Thoracic aorta (tissue), 2 donors: ENCODE results near the gene SCNN1G. TPM values are rescaled to one million over a fixed set of nuclear protein-coding genes. Genes with fewer than 3 reads are reported as not detected.

Experiments
- ATAC-seq: fragments of 150-250 bp; one replicate; pipeline ENCODE4 v1.8.0; 2017; ENCODE audit warnings: low read depth; ENCODE audit not compliant: insufficient number of reproducible peaks, low FRiP score
- DNase-seq: peaks from one replicate; pipeline ENCODE4 v3.0.0-alpha.2; 2020; ENCODE audit warnings: low spot score
- H3K27ac ChIP-seq, 2 donors: fragments of 200-600 bp; sonication (generic); 1 replicate in 1 of 2; 2 replicates in 1 of 2; pipeline ENCODE4 v1.5.1; 2016; ENCODE audit warnings: mild to moderate bottlenecking in 2 of 2, moderate library complexity in 2 of 2
- H3K27me3 ChIP-seq: fragments of 200-600 bp; sonication (generic); replicated peaks from 2 replicates; pipeline ENCODE4 v1.6.0; 2016; ENCODE audit warnings: mild to moderate bottlenecking; ENCODE audit not compliant: insufficient read depth
- H3K36me3 ChIP-seq: fragments of 200-600 bp; sonication (generic); one replicate; pipeline ENCODE4 v1.5.1; 2016
- H3K4me1 ChIP-seq, 2 donors: fragments of 200-600 bp; sonication (generic); 1 replicate in 1 of 2; 2 replicates in 1 of 2; pipeline versions ENCODE4 v1.5.1 to v1.6.0; 2016; ENCODE audit warnings: low read depth in 2 of 2, mild to moderate bottlenecking in 1 of 2; ENCODE audit not compliant: control insufficient read depth in 1 of 2
- H3K4me3 ChIP-seq: fragments of 200-600 bp; sonication (generic); 2 replicates; pipeline ENCODE4 v1.5.1; 2016; ENCODE audit warnings: mild to moderate bottlenecking
- H3K9me3 ChIP-seq: fragments of 200-600 bp; sonication (generic); 2 replicates; pipeline ENCODE4 v1.5.1; 2016
- total RNA-seq, 2 donors: library from RNA; depleted of rRNA; stranded (reverse); fragments of >200 nt; gene quantifications; one replicate each; pipeline versions ENCODE4 v1.1.0 to v1.2.3, GENCODE V29; 2016
- TF ChIP-seq, protein P1 (sequence below): fragments of 200-600 bp; sonication (generic); IDR thresholded peaks from one replicate; pipeline ENCODE4 v1.5.1; 2019; ENCODE audit warnings: antibody characterized with exemption

SCNN1G gene
- total RNA-seq, 2 donors from 2014 or later = not detected

DNA sequence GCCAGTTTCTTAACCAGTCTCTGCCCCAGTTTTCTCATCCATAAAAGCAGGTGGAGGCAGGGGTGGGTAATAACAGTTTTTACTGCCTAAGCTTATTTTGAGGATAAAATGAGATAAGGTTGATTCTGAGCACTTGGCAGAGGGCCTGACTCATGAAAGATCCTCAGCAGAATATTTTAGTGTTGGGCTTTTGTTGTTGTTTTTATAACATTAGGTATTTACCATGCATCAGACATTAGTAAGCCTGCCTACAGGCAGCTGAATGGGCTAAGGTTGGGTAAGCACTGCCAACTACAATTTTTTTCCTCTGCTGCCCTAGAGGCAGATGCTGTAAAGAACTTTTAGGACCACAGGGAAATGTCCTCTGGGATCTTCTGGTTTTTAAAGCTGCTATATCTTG is 43.1 kb downstream of the SCNN1G start:
- Histone ChIP-seq H3K27me3 (no peaks in the 10 kb centered on the region), H3K4me1 (no peaks in the 10 kb centered on the region), H3K4me3 (no peak overlapping the region), H3K36me3 (no peaks in the 10 kb centered on the region), H3K27ac (no peak overlapping the region), H3K9me3 (no peaks in the 10 kb centered on the region)
- DNase-seq (no peak), ATAC-seq (no peak)
- TF ChIP-seq, protein P1, sequence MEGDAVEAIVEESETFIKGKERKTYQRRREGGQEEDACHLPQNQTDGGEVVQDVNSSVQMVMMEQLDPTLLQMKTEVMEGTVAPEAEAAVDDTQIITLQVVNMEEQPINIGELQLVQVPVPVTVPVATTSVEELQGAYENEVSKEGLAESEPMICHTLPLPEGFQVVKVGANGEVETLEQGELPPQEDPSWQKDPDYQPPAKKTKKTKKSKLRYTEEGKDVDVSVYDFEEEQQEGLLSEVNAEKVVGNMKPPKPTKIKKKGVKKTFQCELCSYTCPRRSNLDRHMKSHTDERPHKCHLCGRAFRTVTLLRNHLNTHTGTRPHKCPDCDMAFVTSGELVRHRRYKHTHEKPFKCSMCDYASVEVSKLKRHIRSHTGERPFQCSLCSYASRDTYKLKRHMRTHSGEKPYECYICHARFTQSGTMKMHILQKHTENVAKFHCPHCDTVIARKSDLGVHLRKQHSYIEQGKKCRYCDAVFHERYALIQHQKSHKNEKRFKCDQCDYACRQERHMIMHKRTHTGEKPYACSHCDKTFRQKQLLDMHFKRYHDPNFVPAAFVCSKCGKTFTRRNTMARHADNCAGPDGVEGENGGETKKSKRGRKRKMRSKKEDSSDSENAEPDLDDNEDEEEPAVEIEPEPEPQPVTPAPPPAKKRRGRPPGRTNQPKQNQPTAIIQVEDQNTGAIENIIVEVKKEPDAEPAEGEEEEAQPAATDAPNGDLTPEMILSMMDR = no peak

DNA sequence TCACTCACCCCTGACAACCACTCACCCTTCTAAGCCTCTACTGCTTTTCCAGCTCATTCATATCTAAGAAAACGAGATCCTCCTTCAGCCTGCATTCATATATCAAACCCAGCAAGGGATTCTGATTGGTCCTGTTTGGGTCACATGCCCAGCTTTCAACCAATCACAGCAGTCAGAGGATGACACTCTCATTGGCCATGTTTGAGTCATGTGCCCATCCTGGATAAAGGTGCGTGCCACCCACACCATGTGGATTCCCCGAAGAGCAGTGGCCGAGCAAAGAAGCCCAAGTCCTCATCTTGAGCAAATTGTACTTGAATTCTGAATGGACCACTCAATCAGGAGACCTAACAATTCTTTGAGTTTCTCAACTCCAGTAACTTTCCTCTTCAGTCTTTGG is 45.0 kb downstream of the SCNN1G start:
- no peak for ATAC-seq
- Histone ChIP-seq H3K9me3 (no peaks in the 10 kb centered on the region), H3K36me3 (no peaks in the 10 kb centered on the region), H3K4me1 (no peaks in the 10 kb centered on the region), H3K27ac (no peak overlapping the region), H3K27me3 (no peaks in the 10 kb centered on the region), H3K4me3 (no peak overlapping the region)
- no peak for DNase-seq
- TF ChIP-seq, protein P1 = no peak

DNA sequence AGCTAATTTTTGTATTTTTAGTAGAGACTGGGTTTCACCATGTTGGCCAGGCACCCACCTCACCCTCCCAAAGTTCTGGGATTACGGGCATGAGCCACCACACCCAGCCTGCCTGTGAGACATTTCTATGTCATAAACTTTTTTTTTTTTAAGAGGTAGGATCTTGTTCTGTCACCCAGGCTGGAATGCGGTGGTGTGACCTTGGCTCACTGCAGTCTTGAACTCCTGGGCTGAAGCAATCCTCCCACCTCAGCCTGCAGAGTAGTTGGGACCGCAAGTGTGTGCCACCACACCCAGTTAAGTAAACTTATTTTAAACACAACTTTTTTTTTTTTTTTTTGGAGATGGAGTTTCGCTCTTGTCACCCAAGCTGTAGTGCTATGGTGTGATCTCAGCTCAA is 47.2 kb downstream of the SCNN1G start:
- Histone ChIP-seq H3K4me1 (no peaks in the 10 kb centered on the region), H3K27ac (no peak overlapping the region), H3K9me3 (no peaks in the 10 kb centered on the region), H3K4me3 (no peak overlapping the region), H3K27me3 (no peaks in the 10 kb centered on the region), H3K36me3 (no peaks in the 10 kb centered on the region)
- ATAC-seq = no peak
- TF ChIP-seq, protein P1 = no peak
- DNase-seq = no peak

DNA sequence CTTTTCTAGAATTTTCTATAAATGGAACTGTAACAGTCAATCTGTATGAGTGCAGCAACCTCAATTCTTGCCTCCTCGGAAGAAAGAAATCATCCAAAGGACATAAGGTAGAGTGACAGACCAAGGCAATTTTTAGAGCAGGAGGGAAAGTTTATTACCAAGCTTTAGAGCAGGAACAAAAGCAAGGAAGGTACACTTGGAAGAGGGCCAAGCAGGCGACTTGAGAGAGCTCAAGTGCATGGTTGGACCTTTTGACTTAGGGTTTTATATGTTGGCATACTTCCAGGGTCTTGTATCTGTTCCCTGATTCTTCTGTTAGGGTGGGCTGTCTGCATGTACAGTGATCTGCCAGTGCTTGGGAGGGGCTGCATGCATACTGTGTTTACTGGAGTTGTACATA is 50.3 kb downstream of the SCNN1G start:
- Histone ChIP-seq H3K9me3 (no peaks in the 10 kb centered on the region), H3K36me3 (no peaks in the 10 kb centered on the region)
- ATAC-seq = no peak

DNA sequence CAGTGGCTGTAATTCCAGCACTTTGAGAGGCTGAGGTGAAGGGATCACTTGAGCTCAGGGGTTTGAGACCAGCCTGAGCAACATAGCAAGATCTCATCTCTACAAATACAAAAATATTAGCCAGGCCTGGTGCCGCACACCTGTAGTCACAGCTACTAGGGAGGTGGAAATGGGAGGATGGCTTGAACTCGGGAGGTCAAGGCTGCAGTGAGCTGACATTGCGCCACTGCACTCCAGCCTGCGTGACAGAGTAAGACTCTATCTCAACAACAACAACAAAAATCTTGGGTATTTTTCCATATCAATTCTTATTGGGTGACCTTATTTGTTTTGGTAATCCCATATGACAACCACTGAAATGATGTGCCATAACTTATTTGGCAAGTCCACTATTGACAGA is 52.6 kb downstream of the SCNN1G start:
- no peak overlapping the region for H3K27ac ChIP-seq

More for the DNA sequence above, 50.3 kb downstream of the SCNN1G start:
- H3K27ac ChIP-seq = no peak overlapping the region
- H3K4me1 ChIP-seq = no peaks in the 10 kb centered on the region
- H3K4me3 ChIP-seq = no peak overlapping the region
- no peaks in the 10 kb centered on the region for H3K27me3 ChIP-seq
- DNase-seq = no peak
- TF ChIP-seq, protein P1 = no peak

More for the DNA sequence above, 52.6 kb downstream of the SCNN1G start:
- Histone ChIP-seq H3K36me3 (no peaks in the 10 kb centered on the region), H3K4me3 (no peak overlapping the region), H3K4me1 (no peaks in the 10 kb centered on the region), H3K9me3 (no peaks in the 10 kb centered on the region), H3K27me3 (no peaks in the 10 kb centered on the region)
- ATAC-seq = no peak
- TF ChIP-seq, protein P1 = no peak
- no peak for DNase-seq
